ENCODE measurements around the gene C5orf22. TPM values are rescaled to one million over a fixed set of nuclear protein-coding genes. Genes with fewer than 3 reads are reported as not detected.
"Not testable (repeated sequence)": the region's sequence is repeated elsewhere in the genome, so short reads cannot be mapped to it uniquely, and the experiment has no call there.

The C5orf22 gene
- total RNA-seq, 2 experiments from 2014 or later = 28.8 to 29.5 TPM

DNA sequence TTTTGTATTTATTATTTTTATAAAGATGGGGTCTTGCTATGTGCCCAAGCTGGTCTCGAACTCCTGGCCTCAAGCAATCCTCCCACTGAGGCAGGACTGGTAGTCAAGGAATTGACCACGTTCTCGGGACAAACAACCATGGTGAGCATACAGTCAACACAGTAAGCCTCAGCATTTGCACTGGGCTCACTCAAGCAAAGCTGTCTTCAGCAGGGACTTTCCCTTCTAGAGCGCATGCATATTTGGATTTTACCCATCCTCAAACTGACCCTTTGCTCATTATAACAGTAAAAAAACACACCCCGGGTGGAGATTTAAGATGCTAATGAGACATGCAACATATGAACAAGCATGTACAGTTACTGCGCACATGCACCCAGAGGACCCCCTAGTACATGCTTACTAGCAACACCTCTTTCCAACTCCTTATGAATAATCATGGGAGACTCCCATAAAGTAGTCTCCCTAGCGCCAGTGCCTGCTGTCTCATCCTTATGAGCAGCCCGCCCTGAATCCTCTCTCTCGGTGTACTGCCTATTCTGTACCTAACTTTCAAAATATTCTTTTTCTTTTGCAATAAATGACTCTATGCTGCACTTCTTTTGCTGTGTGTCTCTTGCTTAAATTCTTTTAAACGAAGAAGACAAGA lies 41.5 kb downstream of the C5orf22 start:
- H3K36me3 Mint-ChIP-seq = no peaks in the 10 kb centered on the region
- no peak for DNase-seq

DNA sequence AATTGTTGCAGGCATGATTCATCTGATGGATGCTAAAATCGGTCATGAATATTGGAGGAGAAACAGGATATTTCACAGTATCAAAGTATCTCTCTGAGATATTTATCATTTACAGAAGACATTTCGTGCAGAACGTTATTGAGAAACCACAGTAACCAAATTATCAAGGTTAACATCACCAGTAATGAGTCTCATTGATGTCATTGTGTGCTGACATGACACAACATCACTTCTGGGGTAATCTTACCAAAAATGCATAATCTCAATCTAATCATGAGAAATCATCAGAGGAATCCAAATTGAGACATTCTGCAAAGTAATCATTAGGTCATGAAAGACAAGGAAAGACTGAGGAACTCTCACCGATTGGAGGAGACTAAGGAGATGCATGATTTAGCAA lies 42.7 kb downstream of the C5orf22 start:
- Mint-ChIP-seq H3K9me3 (no peaks in the 10 kb centered on the region), H3K27ac (no peak overlapping the region)

More for the DNA sequence above, 41.5 kb downstream of the C5orf22 start:
- H3K27ac Mint-ChIP-seq = no peak overlapping the region
- no peaks in the 10 kb centered on the region for H3K4me1 Mint-ChIP-seq
- no peaks in the 10 kb centered on the region for H3K9me3 Mint-ChIP-seq
- H3K27me3 Mint-ChIP-seq = peaks cover 14% of the 10 kb centered on the region
- no peak overlapping the region for H3K4me3 Mint-ChIP-seq

DNA sequence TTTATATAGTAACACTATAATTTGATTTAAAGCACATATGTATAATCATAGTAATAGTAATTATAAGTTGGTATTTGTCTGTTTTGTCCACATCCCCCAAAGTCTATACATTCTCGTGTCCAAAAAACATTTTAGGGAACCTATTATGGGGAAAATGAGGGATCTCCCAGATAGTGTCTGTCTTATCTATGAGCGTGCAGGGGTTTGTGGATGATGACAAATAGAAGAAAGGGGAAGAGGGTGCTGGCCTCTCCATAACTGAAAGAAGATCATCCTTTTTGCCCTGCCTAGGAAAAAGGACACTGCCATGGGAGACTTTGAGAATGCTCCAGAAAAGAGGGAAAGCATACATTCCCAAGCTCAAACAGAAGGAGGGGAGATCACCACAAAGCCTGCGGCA lies 45.3 kb downstream of the C5orf22 start:
- Mint-ChIP-seq H3K4me1 (no peaks in the 10 kb centered on the region), H3K27me3 (peaks cover 20% of the 10 kb centered on the region), H3K36me3 (no peaks in the 10 kb centered on the region), H3K27ac (no peak overlapping the region), H3K4me3 (no peak overlapping the region), H3K9me3 (no peaks in the 10 kb centered on the region)
- no peak for DNase-seq

More for the DNA sequence above, 42.7 kb downstream of the C5orf22 start:
- no peak for DNase-seq
- Mint-ChIP-seq H3K4me1 (no peaks in the 10 kb centered on the region), H3K36me3 (no peaks in the 10 kb centered on the region), H3K4me3 (no peak overlapping the region), H3K27me3 (peaks cover 14% of the 10 kb centered on the region)

DNA sequence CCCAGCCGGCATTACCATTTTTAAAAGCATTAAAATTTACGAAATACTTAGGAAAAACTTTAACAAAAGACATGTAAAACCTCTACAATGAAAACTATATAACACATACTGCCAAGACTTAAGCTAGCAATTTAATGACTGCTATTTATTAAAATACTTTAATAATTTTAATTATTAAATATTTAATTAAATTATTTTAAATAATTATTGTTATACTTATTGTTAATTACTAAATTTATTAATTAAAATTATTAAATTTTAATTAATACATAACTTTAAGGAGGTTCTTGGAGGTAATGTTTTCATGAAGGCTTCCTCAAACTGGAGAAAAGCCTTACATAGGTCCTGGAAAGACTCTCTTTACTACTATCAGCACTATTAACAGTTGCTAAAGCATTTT lies 47.5 kb downstream of the C5orf22 start:
- Mint-ChIP-seq H3K36me3 (no peaks in the 10 kb centered on the region), H3K4me3 (no peak overlapping the region), H3K27ac (no peak overlapping the region), H3K27me3 (peaks cover 27% of the 10 kb centered on the region), H3K9me3 (no peaks in the 10 kb centered on the region), H3K4me1 (no peaks in the 10 kb centered on the region)
- DNase-seq = no peak

DNA sequence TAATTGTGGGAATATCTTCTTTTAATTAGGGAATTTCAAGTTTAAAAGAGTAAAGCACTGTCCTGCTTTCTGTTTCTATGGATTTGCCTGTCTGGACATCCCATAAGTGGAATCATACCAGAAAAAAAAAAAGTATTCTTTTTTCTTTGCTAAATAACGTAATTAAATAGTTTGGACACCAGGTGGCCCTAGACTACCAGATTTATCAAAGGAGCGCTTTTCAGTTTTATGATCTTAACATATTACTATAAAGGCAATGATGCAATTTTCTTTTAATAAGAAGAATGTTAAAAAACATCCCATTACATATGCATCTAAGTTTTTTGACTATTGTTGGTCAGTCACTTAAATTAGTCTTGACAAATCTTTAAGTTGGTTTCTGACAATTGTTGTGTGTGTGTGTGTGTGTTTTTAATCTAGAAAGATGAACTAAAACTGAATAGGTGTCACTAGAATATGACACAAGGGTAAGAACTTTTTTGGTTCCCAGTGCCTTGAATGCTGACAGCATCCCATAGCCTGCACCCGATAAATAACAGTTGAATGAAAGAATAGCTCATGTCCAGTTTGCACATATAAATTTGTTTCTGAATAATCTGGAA lies 49.5 kb downstream of the C5orf22 start:
- no peak for DNase-seq
- peaks cover 2% of the 10 kb centered on the region for H3K9me3 Mint-ChIP-seq

DNA sequence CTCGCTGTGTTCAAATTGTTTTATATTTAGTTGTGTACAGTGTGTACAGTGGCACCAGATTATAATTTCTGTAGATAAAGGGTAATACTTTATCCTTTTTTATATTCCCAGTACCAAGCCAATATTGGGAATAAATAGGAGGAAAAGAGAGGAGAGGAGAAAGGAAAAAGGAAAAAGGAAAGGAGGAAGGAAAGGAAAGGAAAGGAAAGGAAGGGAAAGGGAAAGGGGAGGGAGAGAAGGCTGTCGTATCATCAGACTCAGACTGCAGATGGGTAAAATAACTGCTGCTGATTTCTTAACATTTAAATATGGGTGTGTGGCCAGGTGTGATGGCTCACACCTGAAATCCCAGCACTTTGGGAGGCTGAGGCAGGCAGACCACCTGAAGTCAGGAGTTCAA lies 51.0 kb downstream of the C5orf22 start:
- Mint-ChIP-seq H3K27ac (no peak overlapping the region), H3K4me3 (no peak overlapping the region), H3K36me3 (no peaks in the 10 kb centered on the region), H3K27me3 (peaks cover 25% of the 10 kb centered on the region), H3K9me3 (peaks cover 2% of the 10 kb centered on the region), H3K4me1 (no peaks in the 10 kb centered on the region)
- no peak for DNase-seq

More for the DNA sequence above, 49.5 kb downstream of the C5orf22 start:
- no peak overlapping the region for H3K27ac Mint-ChIP-seq
- H3K36me3 Mint-ChIP-seq = no peaks in the 10 kb centered on the region
- H3K27me3 Mint-ChIP-seq = peaks cover 28% of the 10 kb centered on the region
- H3K4me3 Mint-ChIP-seq = no peak overlapping the region
- no peaks in the 10 kb centered on the region for H3K4me1 Mint-ChIP-seq

DNA sequence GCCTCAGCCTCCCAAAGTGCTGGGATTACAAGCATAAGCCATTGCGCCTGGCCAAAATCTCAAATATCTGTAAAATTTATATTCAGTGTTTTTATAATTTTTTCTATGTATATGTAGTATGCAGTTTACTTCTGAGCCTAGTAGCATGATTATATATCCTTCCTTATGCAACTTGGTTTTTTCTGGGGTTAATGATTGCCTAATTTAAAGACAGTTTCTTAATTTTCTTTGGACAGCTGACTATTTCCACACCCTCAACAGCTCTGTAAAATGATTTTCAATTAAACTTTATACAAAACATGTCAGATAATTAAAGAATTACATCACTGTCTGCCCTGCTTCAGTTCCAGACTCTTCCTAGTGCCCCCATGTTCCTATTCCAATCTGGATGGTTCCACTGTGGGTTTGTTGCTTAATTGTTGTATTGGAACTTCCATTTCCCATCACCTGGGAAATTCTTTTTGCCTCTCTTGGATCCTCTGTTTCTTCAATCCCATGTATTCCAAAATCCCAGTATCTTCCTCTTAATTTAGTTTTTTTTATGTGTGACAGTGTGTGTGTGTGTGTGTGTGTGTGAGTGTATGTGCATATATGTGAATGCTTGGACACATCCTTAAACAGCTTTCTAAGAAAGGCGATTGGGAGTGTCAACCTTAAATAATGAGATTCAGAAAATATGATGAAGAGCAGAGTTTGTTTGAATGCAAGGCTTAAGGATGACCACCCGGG lies 53.2 kb downstream of the C5orf22 start:
- DNase-seq = no peak
- Mint-ChIP-seq H3K27ac (no peak overlapping the region), H3K36me3 (no peaks in the 10 kb centered on the region), H3K4me1 (no peaks in the 10 kb centered on the region), H3K9me3 (peaks cover 2% of the 10 kb centered on the region), H3K4me3 (no peak overlapping the region), H3K27me3 (peaks cover 25% of the 10 kb centered on the region)

DNA sequence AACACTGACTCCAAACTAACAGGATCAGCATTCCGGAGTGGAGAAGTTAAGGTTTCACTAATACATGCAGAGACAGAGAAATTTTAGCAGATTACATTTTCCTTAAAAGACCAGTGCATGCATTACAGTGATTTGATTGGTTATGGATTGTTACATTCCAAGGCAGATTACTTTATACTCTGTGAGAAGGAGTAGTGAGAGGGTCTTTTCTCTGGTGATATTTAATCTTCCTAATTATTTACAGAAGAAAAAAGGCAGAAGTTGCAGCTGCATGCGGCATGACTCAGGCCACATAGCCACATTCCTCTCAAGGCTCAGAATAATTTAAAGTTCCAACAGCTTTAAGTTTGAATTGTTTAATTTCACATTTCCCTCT lies 53.8 kb downstream of the C5orf22 start:
- DNase-seq = no peak
- H3K9me3 Mint-ChIP-seq = peaks cover 2% of the 10 kb centered on the region
- H3K36me3 Mint-ChIP-seq = no peaks in the 10 kb centered on the region
- no peak overlapping the region for H3K4me3 Mint-ChIP-seq
- H3K27me3 Mint-ChIP-seq = peaks cover 25% of the 10 kb centered on the region
- H3K27ac Mint-ChIP-seq = no peak overlapping the region
- no peaks in the 10 kb centered on the region for H3K4me1 Mint-ChIP-seq

DNA sequence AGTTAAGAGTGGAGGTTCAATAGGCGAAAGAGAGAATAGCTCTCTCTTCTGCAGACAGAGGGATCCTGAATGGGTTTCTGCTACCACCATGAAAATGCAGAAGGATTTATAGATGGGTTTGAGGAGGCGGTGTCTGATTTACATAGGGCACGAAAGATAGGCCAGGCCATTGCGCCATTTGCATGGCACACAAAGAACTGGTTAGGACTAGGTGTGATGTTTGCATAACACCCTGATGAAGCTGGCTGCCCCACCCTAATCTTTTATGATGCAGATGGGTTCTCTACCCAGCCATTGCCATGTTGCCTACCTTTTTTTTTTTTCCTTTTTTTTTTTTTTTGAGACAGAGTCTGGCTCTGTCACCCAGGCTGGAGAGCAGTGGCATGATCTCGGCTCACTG lies 55.4 kb downstream of the C5orf22 start:
- Mint-ChIP-seq H3K9me3 (peaks cover 2% of the 10 kb centered on the region), H3K4me3 (no peak overlapping the region), H3K4me1 (no peaks in the 10 kb centered on the region), H3K27ac (no peak overlapping the region), H3K27me3 (peaks cover 18% of the 10 kb centered on the region), H3K36me3 (no peaks in the 10 kb centered on the region)
- no peak for DNase-seq

DNA sequence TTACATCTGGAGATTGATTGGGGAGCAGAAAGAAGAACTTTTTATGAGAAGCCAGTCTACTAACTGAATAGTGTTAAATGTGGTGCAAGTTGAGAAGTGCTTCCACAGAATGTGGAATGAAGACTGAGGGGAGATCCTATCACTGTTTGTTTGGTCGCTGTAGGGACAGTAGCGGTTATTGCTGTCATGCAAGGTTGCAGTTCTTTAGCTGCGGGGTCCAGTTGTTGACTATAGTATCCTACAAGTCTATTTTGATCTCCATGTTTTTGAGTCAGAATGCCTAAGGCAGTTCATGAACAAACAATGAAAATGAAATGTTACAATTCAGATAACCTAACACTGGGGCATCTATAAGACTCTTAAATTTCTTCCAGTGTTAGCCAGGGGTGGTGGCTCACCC lies 61.6 kb downstream of the C5orf22 start:
- H3K9me3 Mint-ChIP-seq = no peaks in the 10 kb centered on the region
- no peak for DNase-seq
- no peaks in the 10 kb centered on the region for H3K36me3 Mint-ChIP-seq
- H3K27me3 Mint-ChIP-seq = peaks cover 14% of the 10 kb centered on the region
- H3K4me1 Mint-ChIP-seq = no peaks in the 10 kb centered on the region
- no peak overlapping the region for H3K27ac Mint-ChIP-seq
- H3K4me3 Mint-ChIP-seq = no peak overlapping the region

DNA sequence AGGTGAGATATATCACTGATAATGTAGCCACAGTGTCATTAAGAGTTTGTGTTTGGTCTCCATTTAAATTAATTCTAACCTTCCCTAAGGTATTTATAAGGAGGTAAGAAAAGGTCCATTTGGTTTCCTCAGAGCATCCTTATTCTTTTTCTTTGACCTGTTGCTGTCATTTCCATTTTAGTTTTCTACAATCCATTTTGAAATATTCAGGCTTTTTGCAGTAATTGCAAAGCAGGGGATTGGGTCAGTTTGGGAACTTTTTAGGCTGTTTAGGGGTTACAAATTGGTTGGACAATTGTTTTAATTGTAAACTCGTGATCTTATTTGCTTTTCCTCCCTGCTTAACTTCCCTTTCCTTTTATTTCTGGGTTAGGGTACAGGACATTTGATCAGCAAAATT lies 64.3 kb downstream of the C5orf22 start:
- no peak for DNase-seq
- Mint-ChIP-seq H3K4me1 (no peaks in the 10 kb centered on the region), H3K36me3 (no peaks in the 10 kb centered on the region), H3K4me3 (no peak overlapping the region), H3K27me3 (peaks cover 18% of the 10 kb centered on the region), H3K27ac (no peak overlapping the region), H3K9me3 (no peaks in the 10 kb centered on the region)

DNA sequence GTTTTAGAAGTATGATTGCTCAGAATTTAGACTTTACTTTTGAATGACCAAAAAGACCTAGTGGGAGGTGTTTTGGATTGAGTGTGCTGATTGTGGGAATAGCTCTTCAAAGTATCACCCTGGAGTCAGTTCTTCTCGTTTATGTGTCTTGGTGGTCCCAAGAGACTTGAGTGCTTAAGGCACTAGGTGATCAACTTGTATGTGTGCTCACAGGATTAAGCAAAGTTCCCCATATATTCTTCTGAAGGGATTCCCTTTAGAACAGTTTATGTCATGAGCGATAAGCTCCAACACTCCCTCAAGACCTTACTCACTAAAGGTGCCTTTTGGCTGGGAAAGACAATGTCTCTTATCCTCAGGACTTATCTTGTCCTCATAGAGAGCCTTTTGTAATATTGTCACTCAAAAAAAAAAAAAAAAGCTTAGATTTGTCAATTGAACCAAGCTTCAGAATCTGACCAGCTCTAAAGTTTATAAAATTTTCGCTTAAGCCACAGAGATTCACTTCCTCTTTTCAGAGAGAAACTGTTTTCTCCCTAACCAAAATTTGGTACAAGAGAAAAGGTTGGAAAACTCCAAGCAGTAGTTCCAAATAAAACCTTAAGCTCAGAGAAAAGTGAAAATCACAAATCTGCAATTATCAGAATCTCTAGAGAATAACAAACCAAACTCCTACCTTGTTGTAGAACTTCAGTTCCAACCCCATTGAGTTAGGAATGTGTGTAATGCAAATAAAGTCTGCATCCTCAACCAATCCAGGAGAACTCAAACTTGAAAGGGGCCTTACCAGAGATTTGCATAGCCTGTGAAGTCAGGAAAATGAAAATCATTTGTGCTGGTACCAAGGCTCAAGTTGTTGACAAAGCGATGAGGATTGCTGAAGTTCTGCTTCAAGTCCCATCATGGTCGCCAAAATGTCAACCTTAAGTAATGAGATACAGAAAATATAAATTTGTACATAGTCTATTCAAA lies 66.8 kb downstream of the C5orf22 start:
- Mint-ChIP-seq H3K4me1 (no peaks in the 10 kb centered on the region), H3K27me3 (peaks cover 22% of the 10 kb centered on the region), H3K36me3 (no peaks in the 10 kb centered on the region), H3K27ac (no peak overlapping the region), H3K9me3 (no peaks in the 10 kb centered on the region), H3K4me3 (no peak overlapping the region)
- DNase-seq = no peak

DNA sequence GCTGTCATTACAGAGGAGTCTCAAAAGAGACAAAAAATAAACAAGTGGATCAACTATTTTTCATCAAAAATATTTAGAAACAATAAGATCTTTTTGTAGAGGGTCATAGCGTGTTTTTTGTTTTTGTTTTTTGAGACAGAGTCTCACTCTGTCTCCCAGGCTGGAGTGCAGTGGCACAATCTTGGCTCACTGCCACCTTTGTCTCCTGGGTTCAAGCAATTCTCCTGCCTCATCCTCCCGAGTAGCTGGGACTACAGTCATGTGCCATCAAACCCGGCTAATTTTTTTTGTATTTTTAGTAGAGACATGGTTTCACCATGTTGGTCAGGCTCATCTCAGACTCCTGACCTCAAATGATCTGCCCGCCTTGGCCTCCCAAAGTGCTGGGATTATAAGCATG lies 70.2 kb downstream of the C5orf22 start:
- not testable (repeated sequence) for H3K4me3 Mint-ChIP-seq, H3K27ac Mint-ChIP-seq, DNase-seq, H3K4me1 Mint-ChIP-seq, H3K9me3 Mint-ChIP-seq, H3K36me3 Mint-ChIP-seq
- H3K27me3 Mint-ChIP-seq = peaks cover 14% of the 10 kb centered on the region

DNA sequence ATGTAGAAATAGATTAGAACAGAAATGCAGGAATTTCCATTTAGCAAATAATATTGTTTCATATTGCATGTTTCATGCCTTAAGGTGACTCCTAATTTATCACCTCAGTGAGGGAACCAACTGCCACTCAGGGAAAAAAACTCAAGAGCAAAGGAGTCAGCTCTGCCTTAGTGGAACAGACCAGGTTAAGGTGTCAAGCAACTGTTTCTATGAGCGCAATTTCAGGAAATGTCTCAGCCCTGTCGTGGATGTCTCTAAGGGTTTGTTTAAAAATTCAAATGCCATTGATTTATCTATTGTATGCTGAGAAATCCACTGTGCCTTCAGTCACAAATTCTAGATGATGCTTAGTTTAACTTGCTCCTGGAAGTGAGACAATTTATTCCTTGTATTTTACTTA lies 72.1 kb downstream of the C5orf22 start:
- Mint-ChIP-seq H3K36me3 (no peaks in the 10 kb centered on the region), H3K27ac (no peak overlapping the region), H3K4me1 (no peaks in the 10 kb centered on the region), H3K9me3 (no peaks in the 10 kb centered on the region), H3K27me3 (peaks cover 9% of the 10 kb centered on the region), H3K4me3 (no peak overlapping the region)
- no peak for DNase-seq

DNA sequence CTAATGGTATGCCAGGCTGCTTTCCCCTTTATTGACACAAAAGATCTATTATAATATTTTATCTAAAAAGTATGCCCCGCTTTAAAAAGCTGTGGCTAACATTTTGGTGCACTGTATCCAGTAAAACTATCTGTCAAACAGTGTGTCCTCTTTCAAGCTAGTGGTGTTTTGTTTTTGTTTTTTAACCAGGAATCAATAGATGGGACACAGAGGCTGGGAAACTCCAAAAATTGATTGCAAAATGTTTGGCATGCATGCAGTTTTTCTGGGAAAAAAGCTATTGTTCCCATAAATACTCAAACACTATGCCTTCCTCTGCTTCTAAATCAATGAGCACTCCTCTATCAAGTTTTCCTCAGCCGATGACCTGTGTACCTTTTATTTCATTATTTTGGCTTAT lies 72.5 kb downstream of the C5orf22 start:
- DNase-seq = no peak
- no peak overlapping the region for H3K27ac Mint-ChIP-seq
- no peaks in the 10 kb centered on the region for H3K4me1 Mint-ChIP-seq
- no peak overlapping the region for H3K4me3 Mint-ChIP-seq
- no peaks in the 10 kb centered on the region for H3K36me3 Mint-ChIP-seq
- H3K27me3 Mint-ChIP-seq = peaks cover 9% of the 10 kb centered on the region
- H3K9me3 Mint-ChIP-seq = no peaks in the 10 kb centered on the region
